22Rv1 (cell line): ENCODE results near the gene DENND2D.

Experiments used
- H3K27ac ChIP-seq: fragments of 450-650 bp; 2 replicates; pipeline ENCODE4 v1.5.1; 2017
- CTCF ChIP-seq: fragments of 450-650 bp; IDR thresholded peaks from 2 replicates; pipeline ENCODE4 v1.5.1; 2017; ENCODE audit warnings: mild to moderate bottlenecking
- ZFX ChIP-seq: fragments of 450-650 bp; IDR thresholded peaks from 2 replicates; pipeline ENCODE4 v1.6.1; 2017; ENCODE audit warnings: antibody characterized with exemption, borderline replicate concordance

The DENND2D gene

DNA sequence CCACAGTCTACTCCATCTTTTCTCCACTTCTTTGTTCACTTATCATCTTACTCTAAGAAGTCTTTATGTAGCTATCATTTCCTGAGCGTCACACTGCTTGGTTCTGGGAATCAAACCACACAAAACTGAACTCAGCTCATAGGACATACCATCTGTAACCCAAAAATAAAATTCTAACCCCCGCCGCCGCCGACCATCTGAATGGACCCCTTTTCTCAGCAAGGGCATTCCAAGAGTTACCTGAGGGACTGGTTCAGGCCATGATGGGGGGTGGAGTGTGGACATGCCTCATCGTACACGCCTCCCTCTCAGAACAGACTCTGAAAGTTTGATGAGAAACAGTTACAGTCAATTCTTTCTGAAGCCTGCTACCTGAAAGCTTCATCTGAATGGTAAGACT lies 14.4 kb upstream of the DENND2D start:
- no peak overlapping the region for H3K27ac ChIP-seq
- TF ChIP-seq ZFX (no peak), CTCF (no peak)

GRCh38 chr1:111214074-111214801 lies 13.8 kb upstream of the DENND2D start:
- no peak for TF ChIP-seq ZFX
- no peak for TF ChIP-seq CTCF

DNA sequence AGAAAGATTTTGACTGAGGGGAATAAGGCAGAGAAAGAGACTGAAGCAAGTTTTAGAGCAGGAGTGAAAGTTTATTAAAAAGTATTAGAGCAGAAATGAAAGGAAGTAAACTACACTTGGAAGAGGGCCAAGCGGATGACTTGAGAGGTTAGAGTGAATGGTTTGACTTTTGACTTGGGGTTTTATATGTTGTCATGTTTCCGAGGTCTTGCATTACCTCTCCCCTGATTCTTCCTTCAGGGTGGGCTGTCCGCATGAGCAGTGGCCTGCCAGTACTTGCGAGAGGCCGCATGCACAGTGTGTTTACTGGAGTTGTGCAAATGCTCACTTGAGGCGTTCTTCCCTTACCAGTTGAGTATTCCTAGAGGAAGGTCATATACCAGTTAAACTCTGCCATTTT lies 13.0 kb upstream of the DENND2D start:
- H3K27ac ChIP-seq, result no peak overlapping the region
- TF ChIP-seq ZFX (no peak), CTCF (no peak)

More at GRCh38 chr1:111214074-111214801, 13.8 kb upstream of the DENND2D start:
- H3K27ac ChIP-seq, result no peak overlapping the region

GRCh38 chr1:111212634-111213335 lies 12.3 kb upstream of the DENND2D start:
- TF ChIP-seq CTCF (no peak), ZFX (no peak)
- H3K27ac ChIP-seq, result no peak overlapping the region

DNA sequence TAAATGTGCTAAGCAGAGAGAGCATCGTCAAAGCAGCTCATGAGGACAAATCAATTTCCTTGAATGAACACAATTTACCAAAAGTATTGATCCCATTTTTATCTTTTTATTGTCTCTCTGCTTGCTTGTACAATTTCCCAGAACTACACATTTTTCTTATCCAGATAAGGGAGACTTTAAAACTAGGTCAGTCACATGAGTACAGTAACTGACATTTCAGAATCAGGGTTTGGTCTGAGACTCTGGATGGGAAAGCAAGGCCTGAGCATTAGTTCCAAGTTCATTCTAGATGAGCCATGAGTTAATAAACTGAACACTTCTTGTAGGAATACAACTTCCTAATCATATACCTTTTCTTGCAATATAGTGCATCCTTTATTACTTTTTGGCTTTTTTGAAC lies 11.5 kb upstream of the DENND2D start:
- no peak overlapping the region for H3K27ac ChIP-seq

GRCh38 chr1:111209622-111210021 lies 9.2 kb upstream of the DENND2D start:
- TF ChIP-seq ZFX (no peak), CTCF (no peak)
- no peak overlapping the region for H3K27ac ChIP-seq

More for the DNA sequence above, 11.5 kb upstream of the DENND2D start:
- TF ChIP-seq CTCF (no peak), ZFX (no peak)

DNA sequence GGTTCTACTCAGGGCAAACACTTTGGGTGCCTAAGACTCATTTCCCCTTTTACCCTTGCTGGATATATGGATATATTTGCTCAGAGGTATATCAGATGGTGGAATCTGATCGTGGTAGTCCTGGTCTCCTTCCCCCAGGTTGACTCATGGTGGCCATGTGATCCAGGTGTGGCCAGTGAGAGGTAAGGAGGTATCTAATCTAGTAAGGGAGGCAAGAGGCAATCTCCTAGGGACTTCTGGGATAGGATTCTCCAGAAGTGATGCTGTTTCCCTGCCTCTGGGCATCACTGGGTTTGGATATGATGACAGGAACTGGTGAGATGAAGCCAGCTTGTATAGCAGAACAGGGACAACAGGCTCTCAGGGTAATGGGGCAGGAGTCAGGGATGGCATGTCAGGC lies 8.5 kb upstream of the DENND2D start:
- TF ChIP-seq CTCF, result no peak
- TF ChIP-seq ZFX, result no peak
- H3K27ac ChIP-seq, result no peak overlapping the region
